PC-3 (cell line): ENCODE data around the gene CTNNA3. TPM values are rescaled to one million over a fixed set of nuclear protein-coding genes. Genes with fewer than 3 reads are reported as not detected.

Source experiments
- ATAC-seq: fragments of 200-7000 bp; cut with Tn5 transposase; 2 replicates; pipeline ENCODE4 v1.9.1; 2020; ENCODE audit warnings: mild to moderate bottlenecking, moderate library complexity
- BruUV-seq: library from RNA; stranded (reverse); fragments of 400-500 nt; replicated peaks from 2 replicates; lab custom pipeline; 2021; lab: Mats Ljungman, UMichigan
- CTCF ChIA-PET: fragments of 300-600 bp; sonication (Branson Sonifier 250); formaldehyde crosslinking; loops from one replicate; lab custom pipeline; 2022; ENCODE audit warnings: antibody characterized with exemption; lab: Charles Lee
- POLR2A ChIA-PET: fragments of 300-600 bp; sonication (Branson Sonifier 250); formaldehyde crosslinking; loops from one replicate; lab custom pipeline; 2022; ENCODE audit warnings: antibody characterized with exemption; ENCODE audit not compliant: unreplicated experiment; lab: Charles Lee
- DNase-seq: peaks from one replicate; pipeline ENCODE4 v3.0.0-alpha.2; 2015
- H2AFZ ChIP-seq: fragments of 300-600 bp; sonication (generic); 2 replicates; pipeline ENCODE4 v1.6.0; 2016; ENCODE audit warnings: antibody characterized with exemption, low read length
- H3F3A ChIP-seq: fragments of 300-600 bp; sonication (generic); one replicate; pipeline ENCODE4 v1.6.0; 2017; ENCODE audit warnings: antibody characterized with exemption, low read length, control low read depth, mild to moderate bottlenecking; ENCODE audit not compliant: unreplicated experiment
- H3K27ac ChIP-seq: fragments of 300-600 bp; sonication (generic); 2 replicates; pipeline ENCODE4 v1.5.1; 2016; ENCODE audit warnings: mild to moderate bottlenecking, low read length
- H3K27me3 ChIP-seq: fragments of 300-600 bp; sonication (generic); 2 replicates; pipeline ENCODE4 v1.6.1; 2016; ENCODE audit warnings: low read length, mixed read lengths
- H3K36me3 ChIP-seq: fragments of 300-600 bp; sonication (generic); 2 replicates; pipeline ENCODE4 v1.6.1; 2016; ENCODE audit warnings: low read depth, mixed run types, low read length, mixed read lengths
- H3K4me1 ChIP-seq: fragments of 300-600 bp; sonication (generic); 2 replicates; pipeline ENCODE4 v1.5.1; 2016; ENCODE audit warnings: low read length; ENCODE audit not compliant: insufficient read depth
- H3K4me2 ChIP-seq: fragments of 300-600 bp; sonication (generic); 2 replicates; pipeline ENCODE4 v1.6.0; 2016; ENCODE audit warnings: low read length
- H3K4me3 ChIP-seq: fragments of 300-600 bp; sonication (generic); 2 replicates; pipeline ENCODE4 v1.5.1; 2016; ENCODE audit warnings: mild to moderate bottlenecking, low read length, mixed read lengths
- H3K79me2 ChIP-seq: fragments of 300-600 bp; sonication (generic); 2 replicates; pipeline ENCODE4 v1.6.1; 2017; ENCODE audit warnings: low read length, mixed read lengths
- H3K9ac ChIP-seq: fragments of 300-600 bp; sonication (generic); 2 replicates; pipeline ENCODE4 v1.6.0; 2016; ENCODE audit warnings: mild to moderate bottlenecking, low read length
- H3K9me2 ChIP-seq: fragments of 300-600 bp; sonication (generic); replicated peaks from 2 replicates; pipeline ENCODE4 v1.6.1; 2016; ENCODE audit warnings: mixed run types, low read length, mixed read lengths
- H3K9me3 ChIP-seq: fragments of 300-600 bp; sonication (generic); 2 replicates; pipeline ENCODE4 v1.6.1; 2016; ENCODE audit warnings: low read length, mixed read lengths
- H4K20me1 ChIP-seq: fragments of 300-600 bp; sonication (generic); 2 replicates; pipeline ENCODE4 v1.6.1; 2016; ENCODE audit warnings: low read length, mixed read lengths
- CTCF ChIP-seq: fragments of 300-600 bp; sonication (generic); conservative IDR thresholded peaks from 2 replicates; pipeline ENCODE4 v1.5.1; 2017; ENCODE audit warnings: antibody characterized with exemption, low read depth, mild to moderate bottlenecking, low read length
- EZH2 ChIP-seq: fragments of 300-600 bp; sonication (generic); IDR thresholded peaks from one replicate; pipeline ENCODE4 v1.6.1; 2017; ENCODE audit warnings: antibody characterized with exemption, mild to moderate bottlenecking, low read length; ENCODE audit not compliant: unreplicated experiment
- EZH2phosphoT487 ChIP-seq: fragments of 300-600 bp; sonication (generic); IDR thresholded peaks from 2 replicates; pipeline ENCODE4 v1.6.1; 2018; ENCODE audit warnings: mild to moderate bottlenecking, antibody characterized with exemption, low read length, borderline replicate concordance
- intact Hi-C: fragments of 100-400 bp; cut with micrococcal nuclease; formaldehyde crosslinking; loops from 2 replicates; pipeline ENCODE4 v1.9.0; 2023
- total RNA-seq: library from RNA; depleted of rRNA; stranded (reverse); fragments of >200 nt; gene quantifications from 2 replicates; pipeline ENCODE4 v1.2.3, GENCODE V29; 2014

CTNNA3 gene
- total RNA-seq, 1 experiment from 2014 or later, result 1.9 TPM

GRCh38 chr10:67049988-67050387, 646.0 kb downstream of the CTNNA3 start:
- no TSS peak for BruUV-seq
- no peaks in the 10 kb centered on the region for H3F3A ChIP-seq
- H3K36me3 ChIP-seq, result no peaks in the 10 kb centered on the region
- no peak for ATAC-seq
- no peak for DNase-seq
- no peaks in the 10 kb centered on the region for H3K9me3 ChIP-seq
- no peak overlapping the region for H3K4me3 ChIP-seq
- H3K27me3 ChIP-seq, result peaks cover 83% of the 10 kb centered on the region
- TF ChIP-seq EZH2 (no peak), CTCF (no peak), EZH2phosphoT487 (no peak)
- no peak overlapping the region for H3K9ac ChIP-seq
- no peaks in the 10 kb centered on the region for H3K4me1 ChIP-seq
- no peak overlapping the region for H3K27ac ChIP-seq
- no peaks in the 10 kb centered on the region for H4K20me1 ChIP-seq
- no peaks in the 10 kb centered on the region for H3K9me2 ChIP-seq
- intact Hi-C loops, result no loop called here
- H3K79me2 ChIP-seq, result no peaks in the 10 kb centered on the region
- ChIA-PET CTCF (no interaction called here), POLR2A (no interaction called here)
- no peak overlapping the region for H3K4me2 ChIP-seq
- no peak overlapping the region for H2AFZ ChIP-seq

DNA sequence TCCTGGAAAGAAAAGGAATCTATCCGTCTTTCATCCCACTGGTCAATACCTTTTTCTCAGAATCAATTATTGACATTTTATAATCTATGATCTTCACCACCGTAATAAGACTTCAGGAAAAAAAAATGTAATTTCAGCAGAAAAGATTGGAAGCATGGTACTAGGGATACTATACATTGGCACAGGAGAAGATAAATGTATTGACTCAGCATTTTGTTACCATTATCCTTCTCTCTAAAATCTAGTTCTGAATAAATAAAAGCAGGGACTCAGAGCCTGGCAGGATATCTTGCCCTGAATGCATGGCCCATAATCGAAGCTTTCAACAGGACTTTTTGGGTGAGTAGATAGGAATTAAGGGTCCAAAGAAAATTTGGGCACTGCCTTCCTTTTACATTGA, 649.5 kb downstream of the CTNNA3 start:
- no peaks in the 10 kb centered on the region for H3K36me3 ChIP-seq
- H3K9me3 ChIP-seq, result no peaks in the 10 kb centered on the region
- BruUV-seq, result no TSS peak
- TF ChIP-seq EZH2 (no peak), CTCF (no peak), EZH2phosphoT487 (no peak)
- peaks cover 83% of the 10 kb centered on the region for H3K27me3 ChIP-seq
- H3K9ac ChIP-seq, result no peak overlapping the region
- no peak for ATAC-seq
- H3K4me1 ChIP-seq, result no peaks in the 10 kb centered on the region
- H3K4me2 ChIP-seq, result no peak overlapping the region
- 0 out of 2 replicates have a peak, but pooled peaks cover 4% of the 10 kb centered on the region for H4K20me1 ChIP-seq
- intact Hi-C loops, result no loop called here
- H3F3A ChIP-seq, result no peaks in the 10 kb centered on the region
- DNase-seq, result no peak
- ChIA-PET CTCF (no interaction called here), POLR2A (no interaction called here)
- no peaks in the 10 kb centered on the region for H3K9me2 ChIP-seq
- no peaks in the 10 kb centered on the region for H3K79me2 ChIP-seq
- H3K4me3 ChIP-seq, result no peak overlapping the region
- no peak overlapping the region for H2AFZ ChIP-seq
- no peak overlapping the region for H3K27ac ChIP-seq

GRCh38 chr10:67045404-67045803, 650.6 kb downstream of the CTNNA3 start:
- intact Hi-C loops, result no loop called here
- Histone ChIP-seq H3K36me3 (no peaks in the 10 kb centered on the region), H4K20me1 (0 out of 2 replicates have a peak, but pooled peaks cover 4% of the 10 kb centered on the region), H3K9me3 (no peaks in the 10 kb centered on the region), H3F3A (no peaks in the 10 kb centered on the region), H3K4me2 (no peak overlapping the region), H3K4me1 (no peaks in the 10 kb centered on the region), H2AFZ (no peak overlapping the region), H3K79me2 (no peaks in the 10 kb centered on the region), H3K27me3 (peaks cover 80% of the 10 kb centered on the region), H3K4me3 (no peak overlapping the region), H3K27ac (no peak overlapping the region), H3K9ac (no peak overlapping the region), H3K9me2 (no peaks in the 10 kb centered on the region)
- no peak for ATAC-seq
- ChIA-PET CTCF (no interaction called here), POLR2A (interaction anchor here (0.6 kb wide), 1 partner anchor 107 kb away, joined by 3 read pairs; no protein-coding TSS in a partner anchor)
- DNase-seq, result no peak
- BruUV-seq, result no TSS peak
- TF ChIP-seq EZH2, result no peak
- 0 out of 2 replicates have a peak, but pooled peaks have one; percentile 60 for TF ChIP-seq EZH2phosphoT487
- TF ChIP-seq CTCF, result no peak
